Sciatic nerve (tissue), 2 donors: ENCODE data around the gene KRT75. TPM values are rescaled to one million over a fixed set of nuclear protein-coding genes. Genes with fewer than 3 reads are reported as not detected.

ENCODE experiments used
- ATAC-seq: fragments of 200-7000 bp; cut with Tn5 transposase; one replicate; pipeline ENCODE4 v1.9.1; 2020; ENCODE audit warnings: mild to moderate bottlenecking, moderate library complexity
- DNase-seq: peaks from one replicate; pipeline ENCODE4 v3.0.0-alpha.2; 2020; ENCODE audit warnings: low spot score
- intact Hi-C: fragments of 100-400 bp; cut with DNase I; formaldehyde crosslinking; loops from one replicate; pipeline ENCODE4 v1.14.2; 2022
- total RNA-seq: library from RNA; stranded (reverse); fragmentation: NEBNext Ultra II Directional; extraction: Animal tissue kit (Norgen Biotek cat#: 25700); gene quantifications from one replicate; pipeline ENCODE4 v1.2.1, GENCODE V29; 2021
- donor health status: DM: no; HTN: no; CAD: no.
- donor health status: DM: no; HTN: no; CAD: no.

KRT75 gene
- total RNA-seq, 1 donor from 2014 or later = not detected

DNA sequence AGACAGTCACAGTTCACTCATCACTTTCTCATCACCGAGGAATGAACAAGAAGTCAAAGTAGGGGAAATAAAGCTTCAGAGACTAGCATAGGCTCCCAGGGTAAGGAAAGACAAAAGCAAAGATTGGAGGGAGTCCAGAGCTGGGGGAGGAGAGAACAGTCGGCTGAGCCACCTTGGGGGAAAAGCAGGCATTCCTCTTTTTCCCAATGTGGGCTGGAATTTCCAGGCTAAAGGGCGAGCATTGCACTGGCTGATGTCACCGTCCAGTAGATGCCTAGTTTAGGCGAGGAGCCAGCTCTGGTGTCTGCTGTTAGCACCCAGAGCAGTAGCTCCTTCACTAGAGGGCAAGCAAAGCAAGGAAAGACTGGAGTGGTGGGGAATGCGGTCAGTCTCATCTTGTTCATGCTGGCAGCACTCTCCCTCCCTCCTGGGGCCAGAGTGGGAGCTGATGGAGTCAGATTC, 8.5 kb upstream of the KRT75 start:
- intact Hi-C loops = no loop called here
- peak; percentile 53 for ATAC-seq
- DNase-seq = no peak

DNA sequence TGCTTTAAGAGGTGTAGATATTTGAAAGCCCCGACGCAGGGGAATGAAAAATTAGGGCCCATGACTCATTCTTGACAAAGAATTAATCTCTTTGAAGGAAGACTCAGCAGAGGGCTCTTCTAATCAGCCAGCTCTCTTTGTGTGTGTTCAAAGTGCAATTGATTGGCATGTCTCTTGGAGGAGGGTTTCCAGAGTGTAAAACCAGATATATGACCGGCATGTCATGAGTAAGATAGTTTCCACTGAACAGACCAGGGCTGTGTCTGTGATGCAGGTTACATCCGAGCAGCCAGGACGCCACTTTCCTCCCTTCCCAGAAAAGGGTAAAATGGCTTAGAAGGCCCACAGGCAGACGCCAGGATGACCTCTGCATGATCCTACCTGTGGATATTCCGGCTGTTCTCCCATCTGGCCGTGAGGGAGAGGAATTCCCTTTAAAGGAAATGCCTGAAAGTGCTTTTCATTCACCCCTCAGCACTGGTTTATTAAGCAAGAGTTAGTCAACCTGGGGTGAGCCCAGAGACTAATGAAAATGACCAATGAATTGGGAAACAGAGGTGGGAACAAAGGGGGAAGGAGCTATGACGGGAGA, 7.2 kb upstream of the KRT75 start:
- intact Hi-C loops = no loop called here
- no peak for DNase-seq
- ATAC-seq = no peak

DNA sequence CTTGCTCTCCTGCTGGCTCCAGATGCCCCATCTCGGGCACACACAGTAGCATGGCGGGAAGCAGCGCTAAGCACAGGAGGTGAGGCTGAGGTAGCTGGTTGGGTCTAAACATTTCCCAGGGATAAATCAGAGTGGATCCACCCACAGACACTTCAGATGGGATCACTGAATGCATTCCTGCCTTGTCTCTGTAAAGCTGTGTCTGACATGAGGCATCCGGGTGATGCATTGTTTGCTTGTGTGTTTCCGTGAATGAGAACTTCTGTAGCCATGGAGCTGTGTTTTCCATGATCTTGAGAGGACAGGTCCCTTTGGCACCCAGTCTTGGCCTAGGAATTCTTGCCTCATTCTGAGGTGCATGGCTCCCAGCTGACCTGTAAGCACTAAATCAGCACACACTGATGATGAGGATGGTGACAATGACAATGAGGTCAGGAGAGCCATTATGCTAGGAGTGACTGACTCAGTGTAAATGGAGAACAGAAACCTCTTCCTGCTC, 6.7 kb upstream of the KRT75 start:
- intact Hi-C loops = no loop called here
- ATAC-seq (no peak), DNase-seq (no peak)

DNA sequence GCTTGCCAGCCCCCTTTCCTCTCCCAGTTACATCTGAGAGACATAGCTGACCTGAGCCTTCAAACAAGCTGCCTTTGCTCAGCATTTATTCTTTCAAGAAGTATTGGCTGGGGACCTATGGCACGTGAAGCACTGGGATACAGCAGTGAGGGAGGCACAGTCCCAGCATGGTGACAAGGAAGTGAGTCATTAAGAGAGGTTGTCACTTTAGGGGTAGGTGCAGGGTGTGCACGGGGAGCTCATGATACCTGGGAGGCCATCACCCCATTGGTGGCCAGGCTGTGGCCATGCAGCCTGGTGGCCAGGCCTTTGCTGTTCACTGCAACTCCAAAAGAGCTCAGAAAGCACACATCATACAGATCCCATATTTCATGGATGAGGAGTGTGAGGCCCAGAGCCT, 5.7 kb upstream of the KRT75 start:
- ATAC-seq (no peak), DNase-seq (no peak)
- intact Hi-C loops = no loop called here

DNA sequence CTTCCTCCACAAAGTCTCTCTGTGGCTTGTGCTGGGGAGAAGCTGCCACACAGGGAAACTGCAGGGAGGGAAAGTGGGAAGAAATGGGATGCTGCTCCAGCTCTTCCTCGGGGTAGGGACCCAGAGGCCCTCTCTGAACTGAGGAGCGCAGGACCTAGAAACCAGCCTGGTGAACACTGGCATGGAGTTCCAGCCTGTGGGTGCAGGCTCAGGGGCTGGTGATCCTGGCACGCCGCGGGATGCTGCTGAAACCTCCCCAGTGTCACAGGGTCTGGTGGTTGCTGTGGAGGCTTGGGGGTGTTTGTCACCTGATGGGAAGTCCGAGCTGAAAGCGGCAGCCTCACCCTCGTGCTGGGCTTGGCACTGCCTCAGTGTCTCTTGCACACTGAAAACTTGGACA, 5.2 kb upstream of the KRT75 start:
- ATAC-seq (no peak), DNase-seq (no peak)
- intact Hi-C loops = no loop called here

DNA sequence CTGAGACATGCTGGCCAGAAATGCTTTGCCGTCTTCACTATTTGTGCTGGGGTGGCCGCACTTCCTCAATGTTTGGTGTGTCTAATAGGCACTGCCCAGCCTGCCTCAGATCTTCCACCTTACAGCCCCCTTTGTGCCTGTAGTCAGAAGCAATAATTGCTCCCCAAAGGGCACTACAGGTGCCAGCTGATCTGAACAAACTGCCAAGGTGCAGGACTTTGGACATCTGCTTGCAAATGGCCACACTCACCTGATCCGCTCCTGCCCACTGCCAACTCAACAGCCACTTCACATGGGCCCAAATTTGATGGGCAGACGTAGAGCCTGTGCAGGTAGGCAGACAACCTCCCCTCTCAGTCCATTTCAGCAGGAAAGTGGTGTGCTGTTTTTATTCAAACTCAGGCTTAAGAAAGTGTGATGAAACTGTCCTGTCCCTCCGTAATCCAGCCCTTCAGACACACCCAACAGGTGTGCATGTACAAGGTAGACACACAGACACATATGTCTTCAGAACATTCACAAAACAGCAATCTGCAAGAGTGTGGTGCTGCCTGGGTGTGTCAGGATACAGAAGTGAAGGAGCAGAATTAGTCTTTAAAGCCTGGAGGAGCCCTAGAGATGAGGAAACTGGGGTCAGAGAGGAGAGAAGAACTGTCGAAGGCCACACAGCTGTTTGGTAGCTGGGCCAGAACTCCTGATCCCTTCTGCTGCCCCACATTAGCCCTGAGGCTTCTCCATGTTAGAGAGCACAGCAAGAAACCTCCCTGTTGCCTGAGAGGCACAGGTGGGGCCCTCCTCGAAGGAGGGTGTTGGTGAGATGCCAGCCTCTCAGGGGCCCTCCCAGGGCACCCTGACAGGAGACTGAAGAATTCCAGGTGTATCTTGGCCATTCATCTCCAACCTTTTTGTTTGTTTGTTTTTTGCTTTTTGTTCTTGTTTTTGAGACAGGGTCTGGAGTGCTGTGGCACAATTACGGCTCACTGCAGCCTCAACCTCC, 4.4 kb upstream of the KRT75 start:
- no peak for ATAC-seq
- no peak for DNase-seq

DNA sequence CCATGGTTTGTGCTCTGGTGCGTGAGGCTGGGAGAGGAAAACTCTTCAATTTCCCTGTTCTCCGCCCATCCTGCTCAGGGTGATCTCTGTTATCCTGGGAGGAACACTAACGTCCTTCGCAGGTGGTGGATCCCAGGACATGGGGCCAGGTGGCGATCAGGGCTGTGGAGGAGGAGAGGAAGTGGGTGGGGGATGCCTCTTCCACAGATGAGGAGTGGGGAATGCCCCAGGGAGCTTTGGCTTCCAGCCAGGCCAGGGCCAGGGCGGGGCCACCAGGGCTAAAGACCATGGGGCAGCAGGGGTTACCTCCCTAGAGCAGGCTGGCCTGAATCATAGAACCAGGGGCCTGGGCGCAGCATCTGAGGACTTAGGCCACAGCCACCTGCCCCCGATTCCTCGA, 3.3 kb upstream of the KRT75 start:
- intact Hi-C loops = no loop called here
- no peak for ATAC-seq
- DNase-seq = no peak

More for the DNA sequence above, 4.4 kb upstream of the KRT75 start:
- intact Hi-C loops = no loop called here

DNA sequence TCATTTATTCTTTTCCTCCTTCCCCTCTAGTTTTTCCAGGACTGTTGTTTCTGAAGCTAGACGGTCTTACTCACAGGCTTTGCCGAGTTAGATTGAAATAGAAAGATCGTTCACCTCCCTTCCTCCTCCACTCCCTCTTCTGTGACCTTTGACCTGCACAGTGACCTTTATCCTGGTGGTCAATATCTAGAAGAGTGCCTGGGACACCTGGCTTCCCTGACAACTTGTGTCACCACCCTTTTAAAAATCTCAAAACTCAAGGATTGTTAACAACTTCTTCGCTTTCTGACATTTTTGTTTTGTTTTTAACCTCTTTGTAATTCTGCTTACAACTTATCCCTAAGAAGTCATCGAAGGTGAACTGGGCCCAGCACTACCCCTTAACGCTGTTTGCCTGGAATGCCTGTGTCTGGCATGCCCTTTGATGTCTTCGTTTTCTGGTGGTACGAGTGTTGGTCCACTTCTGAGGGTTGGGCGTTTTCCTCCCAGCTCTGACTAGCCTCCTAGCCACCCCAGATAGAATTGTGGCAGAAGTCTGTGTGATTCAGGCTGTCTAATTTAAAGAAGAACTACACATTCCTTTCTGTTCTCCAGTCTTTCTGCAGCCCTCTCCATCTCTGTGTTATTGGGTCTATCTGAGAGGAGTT, 2.8 kb upstream of the KRT75 start:
- DNase-seq (no peak), ATAC-seq (no peak)
- intact Hi-C loops = no loop called here

DNA sequence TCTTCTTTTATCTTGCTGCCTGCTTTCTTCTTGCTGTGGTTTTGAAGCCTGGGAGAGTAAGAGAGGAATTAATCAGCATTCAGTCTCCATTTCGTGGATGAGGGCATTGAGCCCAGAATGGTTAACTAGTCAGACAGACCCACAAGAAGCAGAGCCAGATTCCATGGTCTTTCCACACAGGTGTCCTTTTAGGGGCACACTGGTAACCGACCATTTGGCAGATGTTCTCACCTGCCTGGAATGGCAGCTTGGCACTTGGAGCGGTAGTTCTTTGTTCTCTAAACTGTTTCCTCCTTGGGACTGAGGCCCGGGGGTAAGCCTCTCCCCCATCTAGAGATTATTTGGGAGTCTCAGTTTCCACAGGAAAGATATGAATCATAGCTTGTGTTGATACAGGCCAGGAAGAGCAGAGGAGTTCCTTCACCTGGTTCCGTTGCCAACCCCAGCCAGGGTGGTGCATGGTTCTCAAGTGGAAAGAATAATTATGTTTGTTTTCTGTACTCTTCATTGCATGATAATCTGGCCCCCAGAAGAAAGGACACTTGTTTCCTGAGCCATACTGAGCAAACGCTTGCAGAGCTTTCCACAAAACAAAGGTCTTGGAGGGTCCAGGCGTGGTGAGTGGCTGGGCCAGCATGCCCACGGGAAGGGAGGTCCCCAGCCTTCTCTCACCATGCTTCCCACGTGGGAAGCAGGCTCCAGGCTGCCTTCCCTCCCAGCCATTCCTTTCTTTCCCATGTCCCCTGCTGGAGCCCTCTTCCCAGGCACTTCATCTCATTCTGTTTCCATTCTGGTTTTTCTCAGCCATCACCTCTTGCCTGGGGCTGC, 2.0 kb upstream of the KRT75 start:
- intact Hi-C loops = no loop called here
- no peak for ATAC-seq
- no peak for DNase-seq

DNA sequence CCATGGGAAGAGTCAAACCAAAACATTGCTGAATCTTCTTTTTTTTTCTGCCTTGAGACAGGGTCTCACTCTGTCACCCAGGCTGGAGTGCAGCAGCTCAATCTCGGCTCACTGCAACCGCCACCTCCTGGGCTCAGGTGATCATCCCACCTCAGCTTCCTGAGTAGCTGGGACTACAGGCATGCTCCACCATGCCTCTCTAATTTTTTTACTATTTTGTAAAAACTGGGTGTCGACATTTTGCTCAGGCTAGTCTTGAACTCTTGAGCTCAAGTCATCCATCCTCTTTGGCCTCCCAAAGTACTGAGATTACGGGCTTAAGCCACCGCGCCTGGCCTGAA, 1.5 kb upstream of the KRT75 start:
- intact Hi-C loops = no loop called here
- ATAC-seq (no peak), DNase-seq (no peak)

DNA sequence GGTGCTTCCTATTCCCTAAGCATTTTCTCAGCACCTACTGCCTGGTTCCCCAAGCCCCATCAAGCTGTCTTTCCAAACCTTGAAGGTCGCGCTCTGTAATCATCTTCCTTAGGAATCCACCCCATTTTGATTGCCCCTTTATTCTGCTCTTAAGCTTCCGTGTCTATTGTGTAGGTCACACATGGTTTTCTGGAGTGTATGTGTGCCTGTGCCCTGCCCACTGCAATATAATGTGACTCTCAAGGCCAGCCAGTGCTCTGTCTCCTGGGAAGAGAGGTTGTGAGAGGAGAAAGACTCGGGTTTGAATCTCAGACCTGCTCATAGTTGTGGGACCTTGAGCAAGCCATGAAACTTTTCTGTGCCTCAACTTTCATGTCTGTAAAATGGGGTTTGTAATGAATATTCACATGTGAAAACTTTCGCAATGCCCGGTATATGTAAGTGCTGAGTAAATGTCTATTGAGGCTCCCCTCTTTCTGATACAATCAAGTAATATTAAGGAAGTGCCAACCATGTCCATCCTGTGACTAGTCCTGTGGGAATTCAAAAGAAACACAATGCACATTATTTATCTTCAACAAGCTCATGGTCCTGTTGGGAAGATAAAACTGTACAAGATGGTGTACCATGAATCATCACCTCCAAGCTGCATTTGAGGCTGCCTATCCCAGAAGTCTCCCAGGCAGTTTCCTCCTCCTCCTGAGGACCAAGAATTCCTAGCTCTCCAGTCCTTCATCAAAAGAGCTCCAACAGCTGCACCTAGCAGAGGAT, 774 bp upstream of the KRT75 start:
- DNase-seq = no peak
- ATAC-seq = no peak
- intact Hi-C loops = no loop called here

DNA sequence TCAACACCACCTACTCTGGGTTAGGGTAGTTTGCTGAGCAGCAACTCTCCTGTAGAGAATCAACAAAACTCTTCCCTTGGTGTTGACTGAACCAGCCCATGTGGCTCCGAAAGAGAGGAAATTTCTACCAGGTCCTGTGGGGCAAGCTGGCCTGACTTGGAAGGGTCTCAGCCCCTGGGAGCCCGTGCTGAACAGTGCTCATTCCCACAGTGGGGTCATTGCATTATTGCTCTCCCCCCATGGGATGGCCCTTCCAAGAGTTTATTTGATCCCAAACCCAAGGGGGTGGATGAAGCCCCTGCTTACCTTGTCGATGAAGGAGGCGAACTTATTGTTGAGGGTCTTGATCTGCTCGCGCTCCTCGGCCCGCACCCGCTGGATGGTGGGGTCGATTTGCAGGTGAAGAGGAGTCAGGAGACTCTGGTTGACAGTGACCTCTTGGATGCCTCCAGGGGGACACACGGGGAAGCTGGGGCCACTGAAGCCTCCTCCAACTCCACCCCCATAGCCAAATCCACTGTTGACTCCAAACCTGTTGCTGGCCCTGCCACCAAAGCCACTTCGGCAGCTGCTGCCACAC, 580 bp downstream of the KRT75 start:
- ATAC-seq (no peak), DNase-seq (no peak)
- intact Hi-C loops = no loop called here

DNA sequence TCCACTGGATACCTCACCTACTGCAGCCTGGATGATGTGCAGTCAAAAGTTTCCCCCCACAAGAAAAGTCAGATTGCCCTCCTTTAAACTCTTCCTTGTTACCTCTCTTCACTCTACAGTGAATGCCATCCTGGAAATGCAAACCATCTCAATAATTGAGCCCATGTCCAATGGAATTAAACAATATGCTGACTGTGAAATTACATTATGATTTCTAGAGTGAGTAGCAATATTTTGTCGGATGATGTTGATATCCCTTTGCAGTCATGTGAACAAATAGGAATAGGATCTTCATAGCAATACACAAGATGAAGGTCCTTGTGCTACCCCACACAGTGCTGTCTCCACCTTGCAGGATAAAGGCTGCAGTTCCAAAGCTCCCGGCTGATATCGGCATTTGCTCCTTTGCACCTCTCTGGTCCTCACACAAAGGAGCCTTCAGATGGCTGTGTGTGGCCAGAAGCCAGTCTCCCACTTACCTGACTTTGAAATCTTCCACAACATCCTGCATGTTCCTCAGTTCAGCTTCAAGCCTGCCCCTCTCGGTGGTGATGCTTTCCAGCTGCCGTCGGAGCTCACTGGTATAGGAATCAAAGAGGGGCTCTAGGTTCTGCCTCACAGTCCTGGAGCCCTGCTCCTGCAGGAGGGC, 1.5 kb downstream of the KRT75 start:
- intact Hi-C loops = no loop called here
- no peak for DNase-seq
- no peak for ATAC-seq

DNA sequence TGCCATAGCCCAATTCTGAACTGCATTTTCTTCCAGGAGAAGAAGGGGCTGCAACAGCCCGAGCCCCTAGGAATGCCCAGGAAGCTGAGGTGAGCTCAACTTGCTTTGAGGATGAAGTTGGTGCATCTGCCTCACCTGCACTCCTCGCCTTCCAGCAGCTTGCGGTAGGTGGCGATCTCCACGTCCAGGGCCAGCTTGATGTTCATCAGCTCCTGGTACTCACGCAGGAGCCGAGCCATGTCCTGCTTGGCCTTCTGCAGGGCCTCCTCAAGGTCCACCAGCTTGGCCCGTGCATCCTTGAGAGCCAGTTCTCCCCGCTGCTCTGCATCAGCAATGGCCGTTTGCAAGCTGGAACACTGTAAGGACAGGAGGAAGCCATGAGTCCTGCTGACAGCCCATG, 6.0 kb downstream of the KRT75 start:
- intact Hi-C loops = no loop called here
- ATAC-seq = no peak
- DNase-seq = no peak

DNA sequence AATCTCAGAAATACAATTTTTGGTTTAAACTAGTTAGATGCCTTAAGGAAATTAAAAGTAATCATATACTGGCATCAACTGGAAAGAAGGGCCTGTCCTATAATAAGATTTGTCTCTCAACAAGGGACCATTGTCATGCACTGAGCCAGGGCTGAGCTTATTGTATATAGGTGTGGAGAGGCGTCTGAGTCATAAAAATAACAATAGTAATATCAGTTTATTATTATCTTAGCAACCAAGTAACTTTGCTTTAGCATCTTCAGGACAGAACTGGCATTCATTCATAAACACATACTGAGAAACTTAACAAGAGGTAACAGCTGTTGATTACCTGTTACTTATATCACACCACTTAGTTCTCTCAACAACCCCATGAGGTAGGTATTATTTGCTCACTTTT, 7.1 kb downstream of the KRT75 start:
- ATAC-seq = no peak
- intact Hi-C loops = no loop called here

DNA sequence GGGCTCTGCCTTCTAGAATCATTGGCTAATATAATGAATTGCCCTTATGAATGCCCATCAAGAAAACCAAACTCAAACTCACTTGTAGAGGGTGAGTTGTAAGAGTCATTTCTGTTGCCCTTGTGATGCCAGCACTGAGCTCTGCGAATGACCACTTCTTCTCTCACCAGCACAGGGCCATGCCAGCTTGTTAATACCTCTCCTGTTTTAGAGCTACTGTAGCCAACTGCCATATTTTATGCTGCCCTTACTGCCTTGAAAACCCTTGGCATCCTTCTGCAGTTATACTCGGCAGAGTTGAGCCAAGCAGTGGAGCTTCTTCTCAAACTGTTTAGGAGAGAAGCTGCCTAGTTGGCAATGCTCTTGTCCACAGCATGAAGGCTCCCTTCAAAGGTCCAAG, 8.1 kb downstream of the KRT75 start:
- intact Hi-C loops = no loop called here
- DNase-seq (no peak), ATAC-seq (no peak)

More for the DNA sequence above, 7.1 kb downstream of the KRT75 start:
- DNase-seq = no peak

DNA sequence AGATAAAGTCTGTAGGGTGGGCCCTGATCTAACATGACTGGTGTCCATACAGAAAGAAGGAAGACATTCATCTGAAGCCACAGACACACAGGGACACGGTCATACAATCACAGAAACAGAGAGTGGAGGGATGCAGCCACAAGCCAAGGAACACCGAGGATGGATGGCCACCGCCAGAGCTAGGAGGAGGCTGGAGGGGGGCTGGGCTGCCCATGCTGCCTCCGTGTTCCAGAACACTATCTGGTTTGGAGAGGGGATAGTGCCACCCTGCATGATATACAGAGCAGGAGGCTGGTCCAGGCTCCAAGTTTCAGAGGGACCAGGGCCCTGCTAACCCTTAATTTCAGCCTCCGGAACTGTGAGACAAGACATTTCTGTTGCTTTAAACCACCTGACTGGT, 8.7 kb downstream of the KRT75 start:
- DNase-seq (no peak), ATAC-seq (no peak)
- intact Hi-C loops = no loop called here
